GM15510 (cell line): ENCODE data around the gene CBLC.

Source experiments
- POLR2A ChIP-seq: IDR thresholded peaks from 3 replicates; pipeline ENCODE4 v1.6.1; 2011; ENCODE audit warnings: borderline replicate concordance; ENCODE audit not compliant: insufficient read length; ENCODE audit errors: extremely low read depth

CBLC gene

GRCh38 chr19:44812142-44812718 is 34.5 kb downstream of the CBLC start:
- TF ChIP-seq POLR2A = no peak

- TF ChIP-seq POLR2A = no peak
Measured at GRCh38 chr19:44813070-44813840, 35.6 kb downstream of the CBLC start.

DNA sequence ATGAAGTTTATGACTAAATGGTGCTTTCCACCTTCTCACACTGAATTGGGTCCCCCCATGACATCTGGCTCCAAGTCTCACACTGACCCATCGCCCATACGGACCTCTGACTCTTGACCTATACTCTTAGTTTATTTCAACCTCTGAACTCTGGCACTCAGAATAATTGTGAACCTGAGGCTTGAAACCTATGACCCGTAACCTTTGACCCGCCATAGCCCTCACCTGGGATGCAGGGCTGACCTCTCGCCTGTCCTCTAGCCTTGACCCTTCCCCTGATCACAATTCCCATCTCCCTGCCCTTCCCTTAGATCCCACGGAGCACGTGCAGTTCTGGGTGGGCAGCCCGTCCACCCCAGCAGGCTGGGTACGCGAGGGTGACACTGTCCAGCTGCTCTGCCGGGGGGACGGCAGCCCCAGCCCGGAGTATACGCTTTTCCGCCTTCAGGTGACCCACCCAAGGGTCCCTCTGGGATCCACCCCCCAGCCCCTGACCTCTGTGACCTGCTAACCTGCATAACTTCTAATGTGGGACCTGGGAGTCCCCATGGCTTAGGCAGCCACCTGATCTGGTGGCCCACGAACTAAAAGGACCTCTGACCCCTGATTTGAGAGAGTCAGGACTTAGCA is 36.3 kb downstream of the CBLC start:
- no peak for TF ChIP-seq POLR2A

- TF ChIP-seq POLR2A = no peak
Measured at GRCh38 chr19:44814517-44814916, 36.8 kb downstream of the CBLC start.

GRCh38 chr19:44816301-44816700 is 38.6 kb downstream of the CBLC start:
- TF ChIP-seq POLR2A = no peak

DNA sequence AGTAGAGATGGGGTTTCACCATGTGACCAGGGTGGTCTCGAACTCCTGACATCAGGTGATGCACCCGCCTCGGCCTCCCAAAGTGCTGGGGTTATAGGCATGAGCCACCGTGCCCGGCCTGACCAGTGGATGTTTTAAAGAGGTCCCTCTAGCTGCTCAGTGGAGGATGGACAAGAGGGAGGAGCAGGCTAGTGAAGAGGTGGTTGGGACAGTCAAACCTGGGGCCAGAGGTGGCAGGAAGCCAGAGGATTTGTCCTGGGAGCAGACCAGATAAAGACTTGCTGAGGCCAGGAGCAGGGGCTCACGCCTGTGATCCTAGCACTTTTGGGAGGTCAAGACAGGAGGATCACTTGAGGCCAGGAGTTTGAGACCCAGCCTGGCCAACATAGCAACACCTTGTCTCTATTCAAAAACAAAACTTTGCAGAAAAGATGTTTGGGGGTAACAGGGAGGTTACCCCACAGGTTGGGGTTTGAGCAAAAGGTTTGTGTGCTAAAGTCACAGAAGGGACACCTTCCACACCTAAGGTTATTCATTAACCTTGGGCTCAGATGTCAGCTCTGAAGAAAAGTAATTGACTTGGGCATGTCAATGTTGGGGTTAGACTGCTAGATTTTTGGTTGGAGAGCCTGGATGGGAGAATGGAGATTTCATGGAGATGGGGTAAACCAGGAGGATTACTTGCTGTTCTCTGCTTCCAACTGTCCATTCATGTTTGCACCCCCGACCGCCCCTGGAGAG is 40.2 kb downstream of the CBLC start:
- no peak for TF ChIP-seq POLR2A

DNA sequence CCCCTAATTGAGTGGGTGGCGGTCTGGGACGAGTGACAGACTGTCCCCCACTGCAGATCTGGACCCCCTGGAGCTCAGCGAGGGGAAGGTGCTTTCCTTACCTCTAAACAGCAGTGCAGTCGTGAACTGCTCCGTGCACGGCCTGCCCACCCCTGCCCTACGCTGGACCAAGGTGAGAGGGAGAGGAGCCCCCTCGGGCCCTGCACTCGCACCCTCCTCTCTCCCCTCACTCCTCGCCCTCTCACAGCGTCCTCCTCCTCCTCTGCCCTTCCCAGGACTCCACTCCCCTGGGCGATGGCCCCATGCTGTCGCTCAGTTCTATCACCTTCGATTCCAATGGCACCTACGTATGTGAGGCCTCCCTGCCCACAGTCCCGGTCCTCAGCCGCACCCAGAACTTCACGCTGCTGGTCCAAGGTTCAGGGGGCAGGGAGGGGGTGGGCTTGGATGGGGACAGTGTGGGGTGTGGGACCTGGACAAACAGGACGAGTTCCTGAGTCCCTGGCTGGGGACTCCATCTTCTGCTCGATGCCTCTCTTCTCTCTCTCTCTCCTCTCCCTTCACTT is 40.9 kb downstream of the CBLC start:
- TF ChIP-seq POLR2A = no peak

GRCh38 chr19:44819246-44819832 is 41.6 kb downstream of the CBLC start:
- no peak for TF ChIP-seq POLR2A

DNA sequence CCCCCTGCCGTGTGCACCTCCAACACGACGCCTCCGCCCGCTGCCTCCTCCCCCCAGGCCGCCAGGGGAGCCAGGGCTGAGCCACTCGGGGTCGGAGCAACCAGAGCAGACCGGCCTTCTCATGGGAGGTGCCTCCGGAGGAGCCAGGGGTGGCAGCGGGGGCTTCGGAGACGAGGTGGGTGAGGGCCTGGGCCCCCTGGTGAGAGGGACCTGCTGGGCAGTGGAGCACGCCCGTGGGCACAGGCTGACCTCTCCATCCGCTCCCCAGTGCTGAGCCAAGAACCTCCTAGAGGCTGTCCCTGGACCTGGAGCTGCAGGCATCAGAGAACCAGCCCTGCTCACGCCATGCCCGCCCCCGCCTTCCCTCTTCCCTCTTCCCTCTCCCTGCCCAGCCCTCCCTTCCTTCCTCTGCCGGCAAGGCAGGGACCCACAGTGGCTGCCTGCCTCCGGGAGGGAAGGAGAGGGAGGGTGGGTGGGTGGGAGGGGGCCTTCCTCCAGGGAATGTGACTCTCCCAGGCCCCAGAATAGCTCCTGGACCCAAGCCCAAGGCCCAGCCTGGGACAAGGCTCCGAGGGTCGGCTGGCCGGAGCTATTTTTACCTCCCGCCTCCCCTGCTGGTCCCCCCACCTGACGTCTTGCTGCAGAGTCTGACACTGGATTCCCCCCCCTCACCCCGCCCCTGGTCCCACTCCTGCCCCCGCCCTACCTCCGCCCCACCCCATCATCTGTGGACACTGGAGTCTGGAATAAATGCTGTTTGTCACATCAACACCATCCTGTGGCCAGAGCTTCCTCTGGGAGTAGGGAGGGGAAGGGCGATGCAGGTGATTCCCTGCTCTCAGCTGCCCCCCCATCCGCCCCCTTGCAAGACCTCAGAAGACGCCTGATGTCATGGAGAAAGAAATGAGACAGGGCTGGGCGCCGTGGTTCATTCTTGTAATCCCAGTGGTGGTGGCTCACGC is 43.2 kb downstream of the CBLC start:
- no peak for TF ChIP-seq POLR2A

DNA sequence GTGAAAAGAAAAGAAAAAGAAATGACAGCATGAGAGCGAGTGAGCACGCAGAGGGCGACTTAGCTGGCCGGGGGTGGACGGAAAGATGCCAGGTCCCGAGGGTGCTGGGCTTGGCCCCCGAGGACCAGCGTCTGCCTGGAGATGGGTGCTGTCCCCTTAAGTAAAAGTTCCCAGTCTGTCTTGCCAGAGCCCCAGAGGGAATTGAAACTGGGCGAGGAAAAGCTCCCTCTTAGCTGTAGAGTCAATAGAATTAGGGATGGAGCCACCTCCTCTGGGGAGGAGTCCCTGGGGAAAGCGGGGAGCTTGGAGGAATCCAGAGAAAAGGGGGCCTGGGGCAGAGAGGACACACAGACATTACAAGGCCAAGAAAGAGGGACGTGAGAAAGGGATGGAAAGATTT is 44.5 kb downstream of the CBLC start:
- TF ChIP-seq POLR2A = no peak

DNA sequence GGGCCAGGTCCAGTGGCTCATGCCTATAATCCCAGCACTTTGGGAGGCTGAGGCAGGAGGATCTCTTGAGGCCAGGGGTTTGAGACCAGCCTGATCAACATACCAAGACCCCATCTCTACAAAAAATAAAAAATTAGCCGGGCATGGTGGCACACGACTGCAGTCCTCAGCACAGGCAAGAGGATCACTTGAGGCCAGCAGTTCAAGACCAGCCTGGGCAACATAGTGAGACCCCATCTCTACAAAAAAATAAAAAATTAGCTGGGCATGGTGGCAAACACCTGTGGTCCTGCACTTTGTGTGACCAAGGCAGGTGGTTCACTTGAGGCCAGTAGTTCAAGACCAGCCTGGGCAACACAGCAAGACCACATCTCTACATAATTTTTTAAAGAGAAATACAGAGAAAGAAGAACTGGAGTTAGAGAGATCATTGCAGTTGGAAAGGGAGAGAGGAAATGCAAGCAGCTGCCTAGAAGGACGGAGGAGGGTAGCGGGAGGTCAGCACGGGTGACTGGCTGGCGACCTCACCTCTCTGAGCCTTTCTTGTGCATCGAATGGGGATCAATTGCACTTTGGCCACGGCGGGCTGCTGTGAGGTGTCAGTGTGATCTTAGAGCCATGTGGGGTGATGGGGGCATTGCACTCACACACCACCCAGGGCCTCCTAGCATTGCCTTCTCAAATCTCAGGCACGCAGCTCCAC is 45.1 kb downstream of the CBLC start:
- TF ChIP-seq POLR2A = no peak

DNA sequence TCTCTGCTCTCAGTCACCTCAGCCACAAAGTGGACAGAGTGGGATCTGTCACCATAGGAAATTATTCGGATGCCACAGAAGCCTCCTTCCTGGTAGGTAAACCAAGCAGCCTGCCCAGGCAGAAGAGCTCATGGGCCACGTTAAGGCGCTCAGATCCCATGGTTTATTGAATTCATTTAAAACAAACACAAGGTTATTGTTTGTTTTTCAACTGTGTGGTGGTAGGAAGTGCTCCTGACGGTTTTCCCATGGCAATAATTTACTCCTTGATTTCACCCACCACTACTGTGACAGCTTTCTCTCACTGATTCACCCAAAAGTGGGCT is 45.6 kb downstream of the CBLC start:
- no peak for TF ChIP-seq POLR2A

- no peak for TF ChIP-seq POLR2A
Measured at GRCh38 chr19:44824761-44825160, 47.1 kb downstream of the CBLC start.
